Measurements from ENCODE around the gene PLTP. TPM values are rescaled to one million over a fixed set of nuclear protein-coding genes. Genes with fewer than 3 reads are reported as not detected.

The PLTP gene
- total RNA-seq, 4 donors from 2014 or later = 37.4 to 114 (median 83.2) TPM

GRCh38 chr20:45945678-45946148, 33.8 kb upstream of the PLTP start:
- peak in 1 of 2 donors; percentile 79 for DNase-seq (ENCODE audit: low spot score in 2 of 2)
- no peak overlapping the region for H3K4me3 ChIP-seq (ENCODE audit: low read depth, poor library complexity, severe bottlenecking)
- WGBS, 2 donors = 81 to 82% methylated on average over 12 to 13 of the region's 13 CpGs
- intact Hi-C loops (cut with DNase I; ENCODE audit: low total_unique reads) = no loop called here
- no peak for TF ChIP-seq POLR2A (IDR thresholded peaks at IDR 0.05)
- no peak for TF ChIP-seq CTCF (IDR thresholded peaks at IDR 0.05)

GRCh38 chr20:45944965-45945677, 33.2 kb upstream of the PLTP start:
- intact Hi-C loops (cut with DNase I; ENCODE audit: low total_unique reads) = no loop called here
- DNase-seq (ENCODE audit: low spot score in 2 of 2) = no peak
- WGBS, 2 donors = 79 to 87% methylated on average over 19 of the region's 19 CpGs
- no peak overlapping the region for H3K4me3 ChIP-seq (ENCODE audit: low read depth, poor library complexity, severe bottlenecking)
- TF ChIP-seq POLR2A (IDR thresholded peaks at IDR 0.05) (no peak), CTCF (IDR thresholded peaks at IDR 0.05) (no peak)

- no peak overlapping the region for H3K4me3 ChIP-seq (ENCODE audit: low read depth, poor library complexity, severe bottlenecking)
- DNase-seq (ENCODE audit: low spot score in 2 of 2) = no peak
- intact Hi-C loops (cut with DNase I; ENCODE audit: low total_unique reads) = no loop called here
- WGBS, 2 donors = 79 to 81% methylated on average over 15 of the region's 15 CpGs
- no peak for TF ChIP-seq POLR2A (IDR thresholded peaks at IDR 0.05)
- TF ChIP-seq CTCF (IDR thresholded peaks at IDR 0.05) = no peak
Measured at GRCh38 chr20:45944151-45944964, 32.4 kb upstream of the PLTP start.

- intact Hi-C loops (cut with DNase I; ENCODE audit: low total_unique reads) = no loop called here
- 83 to 91% methylated on average over 6 of the region's 6 CpGs for WGBS, 2 donors
- no peak overlapping the region for H3K4me3 ChIP-seq (ENCODE audit: low read depth, poor library complexity, severe bottlenecking)
- no peak for TF ChIP-seq CTCF (IDR thresholded peaks at IDR 0.05)
- no peak for TF ChIP-seq POLR2A (IDR thresholded peaks at IDR 0.05)
- DNase-seq (ENCODE audit: low spot score in 2 of 2) = no peak
Measured at GRCh38 chr20:45943613-45944012, 31.7 kb upstream of the PLTP start.

- TF ChIP-seq CTCF (IDR thresholded peaks at IDR 0.05) (no peak), POLR2A (IDR thresholded peaks at IDR 0.05) (no peak)
- WGBS, 2 donors = 88 to 98% methylated on average over 8 to 11 of the region's 13 CpGs
- no peak for DNase-seq (ENCODE audit: low spot score in 2 of 2)
- intact Hi-C loops (cut with DNase I; ENCODE audit: low total_unique reads) = no loop called here
- no peak overlapping the region for H3K4me3 ChIP-seq (ENCODE audit: low read depth, poor library complexity, severe bottlenecking)
Measured at GRCh38 chr20:45940469-45940868, 28.5 kb upstream of the PLTP start.
